H1 (cell line): ENCODE results near the gene CCDC12. TPM values are rescaled to one million over a fixed set of nuclear protein-coding genes. Genes with fewer than 3 reads are reported as not detected.

Experiments used
- CBX8 ChIP-seq: fragments of 300-800, 300-1000 bp; sonication (generic); IDR thresholded peaks from 2 replicates; pipeline ENCODE4 v1.7.1; 2016; ENCODE audit warnings: low read depth, low read length, borderline replicate concordance
- NANOG ChIP-seq: IDR thresholded peaks from 2 replicates; pipeline ENCODE4 v1.6.1; 2011; ENCODE audit warnings: low read length, low read depth, mild to moderate bottlenecking, inconsistent platforms; ENCODE audit not compliant: insufficient read depth, poor library complexity, severe bottlenecking
- SUZ12 ChIP-seq: fragments of 200-600 bp; sonication (generic); IDR thresholded peaks from 2 replicates; pipeline ENCODE4 v1.6.1; 2012; ENCODE audit warnings: mild to moderate bottlenecking, inconsistent platforms, low read length, moderate library complexity, mixed read lengths
- polyA plus RNA-seq, 7 experiments: library from polyadenylated mRNA; depleted of rRNA in 3 of 7; stranded (reverse) in 5 of 7; unstranded in 2 of 7; fragments of >200 nt in 5 of 7; fragments of 200-250 nt in 2 of 7; gene quantifications; 1 replicate in 5 of 7; 2 replicates in 1 of 7; 4 replicates in 1 of 7; pipeline versions ENCODE4 v1.2.1 to v1.2.3, GENCODE V29; 2011 to 2013; ENCODE audit warnings: missing spikeins in 2 of 7, mixed read lengths in 2 of 7
- total RNA-seq: library from RNA; stranded (reverse); fragmentation: NEBNext Ultra II Directional; extraction: Animal tissue kit (Norgen Biotek cat#: 25700); gene quantifications from 2 replicates; pipeline ENCODE4 v1.2.1, GENCODE V29; 2021

CCDC12 gene
- total and polyA plus RNA-seq, 2 of the 8 experiments (the other 6 are each of a cell fraction or from before 2014, with no cell fraction given), result 29.5 to 41.3 TPM

DNA sequence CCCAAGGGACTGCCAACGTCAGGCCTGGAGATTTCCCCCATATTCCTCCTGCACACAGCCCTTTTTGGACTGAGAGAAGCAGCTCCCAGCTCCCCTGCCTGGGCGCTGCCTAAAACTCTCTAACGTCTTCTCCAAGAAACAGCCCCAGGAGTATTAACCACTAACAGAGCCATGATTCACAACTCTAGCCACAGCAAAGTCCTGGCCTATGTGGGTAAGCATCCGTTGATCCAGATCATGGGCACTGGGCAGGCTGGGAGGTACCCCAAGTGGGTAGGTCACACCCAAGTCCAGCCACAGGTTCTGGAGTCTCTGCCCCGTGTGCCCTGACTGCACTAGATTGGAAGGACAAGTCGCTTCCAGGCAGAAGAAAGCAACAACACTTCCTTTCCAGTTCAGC lies 34.8 kb upstream of the CCDC12 start (continued):
- TF ChIP-seq NANOG (no peak), SUZ12 (no peak), CBX8 (no peak)
